ENCODE data around the gene SLC1A1. TPM values are rescaled to one million over a fixed set of nuclear protein-coding genes. Genes with fewer than 3 reads are reported as not detected.

Gene SLC1A1
- total RNA-seq, 4 donors from 2014 or later, result 1.1 to 2.3 (median 1.8) TPM

- no peaks in the 10 kb centered on the region for H3K36me3 ChIP-seq
- no peak overlapping the region for H3K27ac ChIP-seq
- no peak for TF ChIP-seq POLR2AphosphoS5 (IDR thresholded peaks at IDR 0.05)
- TF ChIP-seq EP300 (IDR thresholded peaks at IDR 0.05), result no peak
- TF ChIP-seq POLR2A (IDR thresholded peaks at IDR 0.05), result no peak
- TF ChIP-seq, protein P1, sequence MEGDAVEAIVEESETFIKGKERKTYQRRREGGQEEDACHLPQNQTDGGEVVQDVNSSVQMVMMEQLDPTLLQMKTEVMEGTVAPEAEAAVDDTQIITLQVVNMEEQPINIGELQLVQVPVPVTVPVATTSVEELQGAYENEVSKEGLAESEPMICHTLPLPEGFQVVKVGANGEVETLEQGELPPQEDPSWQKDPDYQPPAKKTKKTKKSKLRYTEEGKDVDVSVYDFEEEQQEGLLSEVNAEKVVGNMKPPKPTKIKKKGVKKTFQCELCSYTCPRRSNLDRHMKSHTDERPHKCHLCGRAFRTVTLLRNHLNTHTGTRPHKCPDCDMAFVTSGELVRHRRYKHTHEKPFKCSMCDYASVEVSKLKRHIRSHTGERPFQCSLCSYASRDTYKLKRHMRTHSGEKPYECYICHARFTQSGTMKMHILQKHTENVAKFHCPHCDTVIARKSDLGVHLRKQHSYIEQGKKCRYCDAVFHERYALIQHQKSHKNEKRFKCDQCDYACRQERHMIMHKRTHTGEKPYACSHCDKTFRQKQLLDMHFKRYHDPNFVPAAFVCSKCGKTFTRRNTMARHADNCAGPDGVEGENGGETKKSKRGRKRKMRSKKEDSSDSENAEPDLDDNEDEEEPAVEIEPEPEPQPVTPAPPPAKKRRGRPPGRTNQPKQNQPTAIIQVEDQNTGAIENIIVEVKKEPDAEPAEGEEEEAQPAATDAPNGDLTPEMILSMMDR (IDR thresholded peaks at IDR 0.05), result no peak
- ATAC-seq, result no peak
- WGBS, 2 donors (ENCODE audit: low coverage in 1 of 2), result 50 to 63% methylated on average over 1 to 3 of the region's 3 CpGs
- no peaks in the 10 kb centered on the region for H3K27me3 ChIP-seq
- no peaks in the 10 kb centered on the region for H3K4me1 ChIP-seq
- no peak overlapping the region for H3K4me3 ChIP-seq
- no peaks in the 10 kb centered on the region for H3K9me3 ChIP-seq
These were observed 127.5 kb downstream of the SLC1A1 start for GRCh38 chr9:4617752-4618151.

GRCh38 chr9:4618700-4619099 lies 128.4 kb downstream of the SLC1A1 start:
- Histone ChIP-seq H3K27ac (no peak overlapping the region), H3K9me3 (no peaks in the 10 kb centered on the region), H3K4me1 (no peaks in the 10 kb centered on the region), H3K4me3 (no peak overlapping the region), H3K36me3 (no peaks in the 10 kb centered on the region), H3K27me3 (no peaks in the 10 kb centered on the region)
- TF ChIP-seq, protein P1 (IDR thresholded peaks at IDR 0.05), result no peak
- TF ChIP-seq POLR2A (IDR thresholded peaks at IDR 0.05), result no peak
- no peak for TF ChIP-seq EP300 (IDR thresholded peaks at IDR 0.05)
- TF ChIP-seq POLR2AphosphoS5 (IDR thresholded peaks at IDR 0.05), result no peak
- no peak for ATAC-seq
- 87 to 93% methylated on average over 2 of the region's 2 CpGs for WGBS, 2 donors (ENCODE audit: low coverage in 1 of 2)

DNA sequence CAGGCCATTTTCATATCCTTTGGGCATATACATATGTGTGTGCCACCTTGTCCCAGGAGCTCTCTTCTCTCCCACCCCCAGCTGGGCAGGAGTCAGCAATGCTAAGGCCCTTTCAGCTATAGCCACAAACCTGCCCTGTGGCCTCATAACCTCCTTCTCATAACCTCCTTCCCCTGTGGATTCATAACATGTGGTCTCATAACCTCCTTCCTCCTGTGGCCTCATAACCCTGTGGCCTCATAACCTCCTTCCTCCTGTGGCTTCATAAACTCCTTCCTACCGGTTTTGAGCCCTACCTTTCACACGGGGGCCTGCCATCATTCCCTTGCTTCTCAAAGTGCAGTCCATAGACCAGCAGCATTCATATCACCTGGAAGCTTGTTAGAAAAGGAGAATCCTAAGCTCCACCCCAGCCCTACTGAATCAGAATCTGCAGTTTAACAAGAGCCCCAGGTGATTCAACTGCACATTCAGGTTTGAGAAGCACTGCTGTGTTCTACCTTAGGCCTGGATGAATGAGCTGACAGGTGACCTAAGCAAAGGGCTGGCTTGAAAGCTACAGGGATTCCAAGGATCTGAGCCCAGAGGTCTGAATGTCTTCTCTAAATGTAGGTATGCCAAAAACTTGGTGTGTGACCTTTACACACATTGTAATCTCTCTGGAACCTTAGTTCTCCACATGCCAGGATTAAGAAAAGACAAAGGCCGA lies 129.9 kb downstream of the SLC1A1 start:
- ATAC-seq, result no peak
- Histone ChIP-seq H3K4me1 (no peaks in the 10 kb centered on the region), H3K9me3 (no peaks in the 10 kb centered on the region), H3K36me3 (no peaks in the 10 kb centered on the region), H3K27ac (no peak overlapping the region), H3K4me3 (no peak overlapping the region), H3K27me3 (no peaks in the 10 kb centered on the region)
- WGBS, 2 donors (ENCODE audit: low coverage in 1 of 2), result 81% methylated on average over 3 of the region's 3 CpGs; no CpG with 5 or more reads in 1 of the 2 donors
- TF ChIP-seq EP300 (IDR thresholded peaks at IDR 0.05) (no peak), POLR2A (IDR thresholded peaks at IDR 0.05) (no peak), POLR2AphosphoS5 (IDR thresholded peaks at IDR 0.05) (no peak)
- TF ChIP-seq, protein P1 (IDR thresholded peaks at IDR 0.05), result no peak

- H3K4me1 ChIP-seq, result no peaks in the 10 kb centered on the region
- no peaks in the 10 kb centered on the region for H3K9me3 ChIP-seq
- H3K27ac ChIP-seq, result no peak overlapping the region
- 33 to 60% methylated on average over 1 to 2 of the region's 2 CpGs for WGBS, 2 donors (ENCODE audit: low coverage in 1 of 2)
- no peaks in the 10 kb centered on the region for H3K27me3 ChIP-seq
- no peak for ATAC-seq
- H3K4me3 ChIP-seq, result no peak overlapping the region
- TF ChIP-seq, protein P1 (IDR thresholded peaks at IDR 0.05), result no peak
- H3K36me3 ChIP-seq, result no peaks in the 10 kb centered on the region
These were observed 130.8 kb downstream of the SLC1A1 start for GRCh38 chr9:4620881-4621555.

- 57 to 63% methylated on average over 2 to 3 of the region's 10 CpGs for WGBS, 2 donors (ENCODE audit: low coverage in 1 of 2)
- ATAC-seq, result no peak
- no peaks in the 10 kb centered on the region for H3K27me3 ChIP-seq
- no peak overlapping the region for H3K27ac ChIP-seq
- H3K4me1 ChIP-seq, result no peaks in the 10 kb centered on the region
- TF ChIP-seq, protein P1 (IDR thresholded peaks at IDR 0.05), result no peak
- TF ChIP-seq POLR2A (IDR thresholded peaks at IDR 0.05) (no peak), EP300 (IDR thresholded peaks at IDR 0.05) (no peak), POLR2AphosphoS5 (IDR thresholded peaks at IDR 0.05) (no peak)
- H3K4me3 ChIP-seq, result no peak overlapping the region
- H3K36me3 ChIP-seq, result no peaks in the 10 kb centered on the region
- no peaks in the 10 kb centered on the region for H3K9me3 ChIP-seq
These were observed 131.7 kb downstream of the SLC1A1 start for GRCh38 chr9:4622016-4622415.

Data from gastroesophageal sphincter (tissue), 4 donors.